ENCODE measurements around the gene CACNA1H. TPM values are rescaled to one million over a fixed set of nuclear protein-coding genes. Genes with fewer than 3 reads are reported as not detected.

The CACNA1H gene
- total and polyA plus RNA-seq, 2 of the 4 experiments (the other 2 are of a cell fraction) = 1.6 to 5.8 TPM

DNA sequence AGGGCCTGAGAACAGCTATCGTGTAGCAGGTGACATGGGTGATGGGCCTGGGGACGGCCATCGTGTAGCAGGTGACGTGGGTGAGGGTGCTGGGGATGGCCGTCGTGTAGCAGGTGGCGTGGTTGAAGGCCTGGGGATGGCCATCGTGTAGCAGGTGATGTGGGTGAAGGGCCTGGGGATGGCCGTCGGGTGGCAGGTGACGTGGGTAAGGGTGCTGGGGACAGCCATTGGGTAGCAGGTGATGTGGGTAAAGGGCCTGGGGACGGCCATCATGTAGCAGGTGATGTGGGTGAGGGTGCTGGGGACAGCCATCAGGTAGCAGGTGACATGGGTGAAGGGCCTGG lies 118.4 kb downstream of the CACNA1H start:
- H3K27ac ChIP-seq (ENCODE audit: insufficient read depth, low read length) = no peak overlapping the region
- no peak overlapping the region for H3K56ac ChIP-seq (ENCODE audit: extremely low read depth, insufficient read depth, low read length)
- no peak overlapping the region for H3K14ac ChIP-seq (replicated peaks; ENCODE audit: low read depth, low read length)
- peaks cover 24% of the 10 kb centered on the region for H3K27me3 ChIP-seq (ENCODE audit: control insufficient read depth, insufficient read depth, low read length)
- H3K4me2 ChIP-seq (ENCODE audit: low read depth, low read length) = no peak overlapping the region
- H3K23ac ChIP-seq (ENCODE audit: low read depth, low read length) = no peak overlapping the region
- in situ Hi-C loops (cut with MboI; ENCODE audit: low sequenced_read_pairs) = no loop called here
- H2AK5ac ChIP-seq (ENCODE audit: low read depth, low read length) = no peak overlapping the region
- H2AFZ ChIP-seq (replicated peaks; ENCODE audit: low read length, poor library complexity) = no peak overlapping the region
- intact Hi-C loops (cut with micrococcal nuclease) = no loop called here
- H2BK15ac ChIP-seq (ENCODE audit: low read depth, low read length) = no peak overlapping the region
- ATAC-seq (ENCODE audit: low read depth) (no peak), DNase-seq (no peak)
- H2BK20ac ChIP-seq (ENCODE audit: low read depth, low read length) = no peak overlapping the region
- no peak overlapping the region for H3K9ac ChIP-seq (ENCODE audit: low read depth, low read length)
- H3K4ac ChIP-seq (ENCODE audit: low read depth, low read length) = no peak overlapping the region
- no peak overlapping the region for H4K5ac ChIP-seq (ENCODE audit: low read depth, low read length)
- ChIA-PET POLR2A (ENCODE audit: unreplicated experiment) (no interaction called here), CTCF (no interaction called here)
- H2AK9ac ChIP-seq (replicated peaks; ENCODE audit: low read depth, low read length, poor library complexity) = no peak overlapping the region
- no peak overlapping the region for H3K18ac ChIP-seq (ENCODE audit: low read depth, low read length)
- H3K9me1 ChIP-seq (ENCODE audit: insufficient read depth, low read length) = no peaks in the 10 kb centered on the region
- no peak overlapping the region for H3K4me3 ChIP-seq (ENCODE audit: insufficient read depth, low read depth, low read length)
- dilution Hi-C loops (cut with HindIII; ENCODE audit: low sequenced_read_pairs, unreplicated experiment) = no loop called here
- no peaks in the 10 kb centered on the region for H4K20me1 ChIP-seq (ENCODE audit: insufficient read depth, low read length)
- no peak overlapping the region for H4K8ac ChIP-seq (ENCODE audit: low read depth in 2 of 2, low read length in 2 of 2)
- BruUV-seq (replicated peaks) = no TSS peak
- no peak overlapping the region for H4K91ac ChIP-seq (ENCODE audit: insufficient read depth, low read depth, low read length)
- H2BK120ac ChIP-seq (ENCODE audit: low read depth, low read length) = no peak overlapping the region
- no peaks in the 10 kb centered on the region for H3K36me3 ChIP-seq (ENCODE audit: control insufficient read depth, insufficient read depth, low read length)
- 84% methylated on average over 8 of the region's 12 CpGs; no CpG with 5 or more reads in 1 of the 2 experiments for WGBS, 2 experiments (ENCODE audit: extremely low coverage in 2 of 2, insufficient read length in 1 of 2)
- H3K79me1 ChIP-seq (ENCODE audit: low read depth in 1 of 2, low read length in 2 of 2) = no peaks in the 10 kb centered on the region
- TF ChIP-seq BHLHE40 (IDR thresholded peaks at IDR 0.05; ENCODE audit: low read depth, low read length) (no peak), MXI1 (IDR thresholded peaks at IDR 0.05; ENCODE audit: borderline replicate concordance, low read depth, low read length) (no peak), FOS (IDR thresholded peaks at IDR 0.05; ENCODE audit: low read depth, low read length) (no peak), MAZ (IDR thresholded peaks at IDR 0.05; ENCODE audit: borderline replicate concordance, low read depth, low read length) (no peak), RCOR1 (IDR thresholded peaks at IDR 0.05; ENCODE audit: insufficient replicate concordance, low read length) (no peak), SMC3 (IDR thresholded peaks at IDR 0.05; ENCODE audit: low read depth, low read length) (no peak), CTCF (conservative IDR thresholded peaks at IDR 0.05; ENCODE audit: low read depth, low read length) (no peak), RAD21 (IDR thresholded peaks at IDR 0.05; ENCODE audit: low read length) (no peak), NFE2L2 (IDR thresholded peaks at IDR 0.05; ENCODE audit: low read depth, low read length) (no peak), CEBPB (IDR thresholded peaks at IDR 0.05; ENCODE audit: low read depth, low read length) (no peak), RFX5 (IDR thresholded peaks at IDR 0.05; ENCODE audit: low read depth, low read length) (no peak), POLR2A (IDR thresholded peaks at IDR 0.05; ENCODE audit: low read depth, low read length) (no peak), CHD1 (IDR thresholded peaks at IDR 0.05; ENCODE audit: low read depth, low read length) (no peak), MAFK (IDR thresholded peaks at IDR 0.05; ENCODE audit: low read depth, low read length) (no peak)
- TF ChIP-seq, protein P1, sequence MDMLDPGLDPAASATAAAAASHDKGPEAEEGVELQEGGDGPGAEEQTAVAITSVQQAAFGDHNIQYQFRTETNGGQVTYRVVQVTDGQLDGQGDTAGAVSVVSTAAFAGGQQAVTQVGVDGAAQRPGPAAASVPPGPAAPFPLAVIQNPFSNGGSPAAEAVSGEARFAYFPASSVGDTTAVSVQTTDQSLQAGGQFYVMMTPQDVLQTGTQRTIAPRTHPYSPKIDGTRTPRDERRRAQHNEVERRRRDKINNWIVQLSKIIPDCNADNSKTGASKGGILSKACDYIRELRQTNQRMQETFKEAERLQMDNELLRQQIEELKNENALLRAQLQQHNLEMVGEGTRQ (IDR thresholded peaks at IDR 0.05; ENCODE audit: low read depth, low read length) = no peak
- TF ChIP-seq, protein P2, sequence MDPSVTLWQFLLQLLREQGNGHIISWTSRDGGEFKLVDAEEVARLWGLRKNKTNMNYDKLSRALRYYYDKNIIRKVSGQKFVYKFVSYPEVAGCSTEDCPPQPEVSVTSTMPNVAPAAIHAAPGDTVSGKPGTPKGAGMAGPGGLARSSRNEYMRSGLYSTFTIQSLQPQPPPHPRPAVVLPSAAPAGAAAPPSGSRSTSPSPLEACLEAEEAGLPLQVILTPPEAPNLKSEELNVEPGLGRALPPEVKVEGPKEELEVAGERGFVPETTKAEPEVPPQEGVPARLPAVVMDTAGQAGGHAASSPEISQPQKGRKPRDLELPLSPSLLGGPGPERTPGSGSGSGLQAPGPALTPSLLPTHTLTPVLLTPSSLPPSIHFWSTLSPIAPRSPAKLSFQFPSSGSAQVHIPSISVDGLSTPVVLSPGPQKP (IDR thresholded peaks at IDR 0.05; ENCODE audit: borderline replicate concordance, low read depth, low read length) = no peak
- no peaks in the 10 kb centered on the region for H3K4me1 ChIP-seq (ENCODE audit: control insufficient read depth, insufficient read depth, low read length)
- no peak overlapping the region for H2BK5ac ChIP-seq (ENCODE audit: low read depth, low read length, poor library complexity, severe bottlenecking)
- H3K9me3 ChIP-seq (ENCODE audit: control insufficient read depth, insufficient read depth, low read length) = peaks cover 2% of the 10 kb centered on the region; the same call in 1 of the 2 replicates
